Measurements from ENCODE around the gene AOPEP. TPM values are rescaled to one million over a fixed set of nuclear protein-coding genes. Genes with fewer than 3 reads are reported as not detected.
A peak's percentile ranks its signal among the peaks of the same experiment; 100 is the strongest.

The AOPEP gene
- total and polyA plus RNA-seq, 9 of the 15 experiments (the other 6 are each of a cell fraction or from before 2014, with no cell fraction given) = 4.5 to 19.3 (median 13.5) TPM

GRCh38 chr9:95003689-95004410 lies 277.4 kb downstream of the AOPEP start:
- H4K20me1 ChIP-seq (replicated peaks; ENCODE audit: control insufficient read depth, insufficient read depth, low read length) = peaks cover 2% of the 10 kb centered on the region; the same call in 1 of the 2 replicates
- ATAC-seq = peak; percentile 83
- 14% methylated on average over 19 of the region's 19 CpGs for WGBS (ENCODE audit: insufficient coverage, low coverage, missing lambda C conversion rate)
- H3K9me1 ChIP-seq (ENCODE audit: control insufficient read depth, insufficient read depth, low read length) = no peaks in the 10 kb centered on the region
- H3K36me3 ChIP-seq (ENCODE audit: control insufficient read depth, insufficient read depth, low read length) = no peaks in the 10 kb centered on the region
- peak overlapping the region; percentile 91 for H2AFZ ChIP-seq (ENCODE audit: low read depth, low read length)
- ChIA-PET CTCF (ENCODE audit: low intra/inter-chr PET ratio) (no interaction called here), POLR2A (interaction anchor here (0.8 kb wide), 1 partner anchor 11 kb away, joined by 3 read pairs; no protein-coding TSS in a partner anchor)
- peak; percentile 49 to 65 (median 56) for DNase-seq (ENCODE audit: extremely low read depth in 1 of 4, low spot score in 3 of 4)
- no TSS peak for BruUV-seq (replicated peaks)
- peak overlapping the region; percentile 49; the same call in 1 of the 3 replicates for H3K27ac ChIP-seq (ENCODE audit: extremely low read depth, low read depth, low read length)
- H3K4me3 ChIP-seq = peak overlapping the region; percentile 58
- in situ Hi-C loops (cut with MboI) (no loop called here), intact Hi-C loops (cut with micrococcal nuclease) (no loop called here)
- peak overlapping the region; percentile 51 to 94; a peak in 3 of 4 replicates for H3K9ac ChIP-seq (ENCODE audit: insufficient read depth in 1 of 2, low read depth in 2 of 2, low read length in 2 of 2)
- peak overlapping the region; percentile 76 for H3K4me2 ChIP-seq (ENCODE audit: insufficient read depth, low read length)
- 0 out of 3 replicates have a peak, but pooled peaks cover 3% of the 10 kb centered on the region for H3K79me2 ChIP-seq (ENCODE audit: control insufficient read depth, insufficient read depth, low read length)
- H3K9me3 ChIP-seq (replicated peaks; ENCODE audit: control insufficient read depth, insufficient read depth, low read depth, low read length) = no peaks in the 10 kb centered on the region
- peak; percentile 32 for FAIRE-seq
- no peaks in the 10 kb centered on the region for H3K27me3 ChIP-seq (ENCODE audit: control insufficient read depth in 2 of 2, insufficient read depth in 2 of 2, low read length in 2 of 2)
- H3K4me1 ChIP-seq (replicated peaks in 1 of 2; ENCODE audit: control insufficient read depth in 2 of 2, insufficient read depth in 2 of 2, low read length in 2 of 2) = peaks cover 5 to 12% of the 10 kb centered on the region in 2 experiments; a peak in 2 of 5 replicates
- no peak for TF ChIP-seq MTA3 (IDR thresholded peaks at IDR 0.05; ENCODE audit: borderline replicate concordance)
- 0 out of 2 replicates have a peak, but pooled peaks have one; percentile 5 for TF ChIP-seq MGA (IDR thresholded peaks at IDR 0.05)
- TF ChIP-seq TGIF2 (CRISPR knock-in tag; IDR thresholded peaks at IDR 0.05) = no peak
- peak; percentile 56; the same call in 1 of the 2 replicates for TF ChIP-seq ZFX (CRISPR knock-in tag; IDR thresholded peaks at IDR 0.05)
- TF ChIP-seq IRF9 (tag; IDR thresholded peaks at IDR 0.05) = no peak
- no peak for TF ChIP-seq KHSRP (IDR thresholded peaks at IDR 0.05)

All from K562 (cell line).